Nephron progenitor cell (in vitro differentiated cells): ENCODE measurements around the gene CRISPLD2.

ENCODE experiments used
- DNase-seq: peaks from one replicate; pipeline ENCODE4 v3.0.0; 2021
- H3K27ac Mint-ChIP-seq: 2 replicates; pipeline ENCODE4 v1.8.0; 2021; ENCODE audit warnings: mild to moderate bottlenecking, moderate library complexity, mixed read lengths
- H3K27me3 Mint-ChIP-seq: 2 replicates; pipeline ENCODE4 v1.8.0; 2021; ENCODE audit warnings: mild to moderate bottlenecking, low read depth, mixed read lengths; ENCODE audit not compliant: poor library complexity
- H3K36me3 Mint-ChIP-seq: 2 replicates; pipeline ENCODE4 v1.8.0; 2021; ENCODE audit warnings: low read depth, mixed read lengths
- H3K4me1 Mint-ChIP-seq: 2 replicates; pipeline ENCODE4 v1.8.0; 2021; ENCODE audit warnings: mixed read lengths
- H3K4me3 Mint-ChIP-seq: 2 replicates; pipeline ENCODE4 v1.8.0; 2021; ENCODE audit warnings: mild to moderate bottlenecking, moderate library complexity, mixed read lengths
- H3K9me3 Mint-ChIP-seq: 2 replicates; pipeline ENCODE4 v1.8.0; 2021; ENCODE audit warnings: mild to moderate bottlenecking, moderate library complexity, mixed read lengths
- CTCF ChIP-seq: fragments of 200-600 bp; sonication (generic); IDR thresholded peaks from 2 replicates; pipeline ENCODE4 v1.5.0; 2021; ENCODE audit warnings: antibody characterized with exemption

The CRISPLD2 gene

GRCh38 chr16:84940670-84941551, 121.1 kb downstream of the CRISPLD2 start:
- H3K27me3 Mint-ChIP-seq, result peaks cover 9% of the 10 kb centered on the region
- H3K4me3 Mint-ChIP-seq, result peak overlapping the region; percentile 55
- no peak for TF ChIP-seq CTCF
- DNase-seq, result no peak
- peaks cover 15% of the 10 kb centered on the region for H3K9me3 Mint-ChIP-seq
- peaks cover 15% of the 10 kb centered on the region for H3K4me1 Mint-ChIP-seq
- H3K36me3 Mint-ChIP-seq, result no peaks in the 10 kb centered on the region
- peak overlapping the region; percentile 71 for H3K27ac Mint-ChIP-seq

- no peak for DNase-seq
- Mint-ChIP-seq H3K27ac (no peak overlapping the region), H3K36me3 (no peaks in the 10 kb centered on the region)
Observed at GRCh38 chr16:84941921-84942320, 122.1 kb downstream of the CRISPLD2 start.

GRCh38 chr16:84942786-84943185, 123.0 kb downstream of the CRISPLD2 start:
- H3K36me3 Mint-ChIP-seq, result no peaks in the 10 kb centered on the region
- peaks cover 15% of the 10 kb centered on the region for H3K9me3 Mint-ChIP-seq
- H3K4me1 Mint-ChIP-seq, result peaks cover 13% of the 10 kb centered on the region
- H3K4me3 Mint-ChIP-seq, result no peak overlapping the region
- peak overlapping the region; percentile 84 for H3K27ac Mint-ChIP-seq
- TF ChIP-seq CTCF, result no peak
- H3K27me3 Mint-ChIP-seq, result peaks cover 13% of the 10 kb centered on the region
- no peak for DNase-seq

More at GRCh38 chr16:84941921-84942320, 122.1 kb downstream of the CRISPLD2 start:
- Mint-ChIP-seq H3K27me3 (peaks cover 13% of the 10 kb centered on the region), H3K4me1 (peaks cover 15% of the 10 kb centered on the region), H3K4me3 (no peak overlapping the region), H3K9me3 (peaks cover 15% of the 10 kb centered on the region)
- TF ChIP-seq CTCF, result no peak

GRCh38 chr16:84943620-84944019, 123.8 kb downstream of the CRISPLD2 start:
- Mint-ChIP-seq H3K4me1 (peaks cover 15% of the 10 kb centered on the region), H3K27me3 (peaks cover 16% of the 10 kb centered on the region), H3K9me3 (peaks cover 15% of the 10 kb centered on the region), H3K4me3 (no peak overlapping the region), H3K36me3 (no peaks in the 10 kb centered on the region), H3K27ac (no peak overlapping the region)
- TF ChIP-seq CTCF, result no peak
- no peak for DNase-seq

- H3K27me3 Mint-ChIP-seq, result peaks cover 13% of the 10 kb centered on the region
- peaks cover 5% of the 10 kb centered on the region for H3K4me1 Mint-ChIP-seq
- H3K9me3 Mint-ChIP-seq, result peaks cover 14% of the 10 kb centered on the region
- H3K36me3 Mint-ChIP-seq, result no peaks in the 10 kb centered on the region
- DNase-seq, result no peak
- no peak for TF ChIP-seq CTCF
- H3K27ac Mint-ChIP-seq, result no peak overlapping the region
- H3K4me3 Mint-ChIP-seq, result no peak overlapping the region
Observed at GRCh38 chr16:84947022-84947421, 127.2 kb downstream of the CRISPLD2 start.
